IMR-90 (cell line): ENCODE results near the gene FSTL1. TPM values are rescaled to one million over a fixed set of nuclear protein-coding genes. Genes with fewer than 3 reads are reported as not detected.
A peak's percentile ranks its signal among the peaks of the same experiment; 100 is the strongest.

ENCODE experiments used
- ATAC-seq: fragments of 200-7000 bp; cut with Tn5 transposase; 2 replicates; pipeline ENCODE4 v1.9.1; 2020; ENCODE audit warnings: low read depth, mild to moderate bottlenecking, moderate library complexity
- BruUV-seq: library from RNA; stranded (reverse); fragments of 400-500 nt; replicated peaks from 2 replicates; lab custom pipeline; 2021; lab: Mats Ljungman, UMichigan
- CTCF ChIA-PET: fragments of 300-600 bp; formaldehyde crosslinking; extraction: SDS; loops from one replicate; lab custom pipeline; 2021; ENCODE audit warnings: antibody characterized with exemption; lab: Yijun Ruan, JAX
- POLR2A ChIA-PET: fragments of 300-600 bp; sonication (Branson Sonifier 250); formaldehyde crosslinking; loops from one replicate; lab custom pipeline; 2022; ENCODE audit warnings: antibody characterized with exemption; ENCODE audit not compliant: unreplicated experiment; lab: Charles Lee
- DNase-seq: peaks from one replicate; pipeline ENCODE4 v3.0.0; 2013
- H2AFZ ChIP-seq: replicated peaks from 2 replicates; pipeline ENCODE3; 2013; ENCODE audit warnings: low read length, mild to moderate bottlenecking; ENCODE audit not compliant: poor library complexity
- H2AK5ac ChIP-seq: 2 replicates; pipeline ENCODE4 v1.6.1; 2013; ENCODE audit warnings: low read depth, low read length, inconsistent platforms
- H2AK9ac ChIP-seq: replicated peaks from 2 replicates; pipeline ENCODE3; 2013; ENCODE audit warnings: mild to moderate bottlenecking, low read depth, low read length, moderate library complexity; ENCODE audit not compliant: poor library complexity
- H2BK120ac ChIP-seq: 2 replicates; pipeline ENCODE4 v1.6.1; 2013; ENCODE audit warnings: low read depth, low read length, inconsistent platforms
- H2BK15ac ChIP-seq: 3 replicates; pipeline ENCODE4 v1.6.1; 2013; ENCODE audit warnings: low read depth, low read length, inconsistent platforms
- H2BK20ac ChIP-seq: 2 replicates; pipeline ENCODE4 v1.6.1; 2013; ENCODE audit warnings: low read depth, mild to moderate bottlenecking, inconsistent platforms, low read length, moderate library complexity
- H2BK5ac ChIP-seq: 2 replicates; pipeline ENCODE4 v1.6.1; 2013; ENCODE audit warnings: mild to moderate bottlenecking, low read depth, low read length, inconsistent platforms; ENCODE audit not compliant: poor library complexity, severe bottlenecking
- H3K14ac ChIP-seq: replicated peaks from 2 replicates; pipeline ENCODE4 v1.6.1; 2013; ENCODE audit warnings: low read depth, low read length, inconsistent platforms
- H3K18ac ChIP-seq: 2 replicates; pipeline ENCODE4 v1.6.1; 2013; ENCODE audit warnings: low read depth, low read length, control low read depth
- H3K23ac ChIP-seq: 2 replicates; pipeline ENCODE4 v1.6.1; 2013; ENCODE audit warnings: low read depth, low read length, inconsistent platforms
- H3K27ac ChIP-seq: 2 replicates; pipeline ENCODE4 v1.5.1; 2013; ENCODE audit warnings: mild to moderate bottlenecking, control low read depth, low read length; ENCODE audit not compliant: insufficient read depth
- H3K27me3 ChIP-seq: 2 replicates; pipeline ENCODE4 v1.6.1; 2013; ENCODE audit warnings: low read length; ENCODE audit not compliant: control insufficient read depth, insufficient read depth
- H3K36me3 ChIP-seq: 2 replicates; pipeline ENCODE4 v1.6.1; 2013; ENCODE audit warnings: low read length, mixed read lengths; ENCODE audit not compliant: control insufficient read depth, insufficient read depth
- H3K4ac ChIP-seq: 2 replicates; pipeline ENCODE4 v1.6.1; 2013; ENCODE audit warnings: low read depth, low read length, inconsistent platforms
- H3K4me1 ChIP-seq: 2 replicates; pipeline ENCODE4 v1.6.1; 2013; ENCODE audit warnings: low read length, mixed read lengths; ENCODE audit not compliant: control insufficient read depth, insufficient read depth
- H3K4me2 ChIP-seq: 2 replicates; pipeline ENCODE4 v1.6.1; 2013; ENCODE audit warnings: low read depth, mild to moderate bottlenecking, control low read depth, low read length, moderate library complexity
- H3K4me3 ChIP-seq: 2 replicates; pipeline ENCODE4 v1.5.1; 2013; ENCODE audit warnings: low read depth, mild to moderate bottlenecking, control low read depth, low read length, moderate library complexity; ENCODE audit not compliant: insufficient read depth
- H3K56ac ChIP-seq: 2 replicates; pipeline ENCODE4 v1.6.1; 2013; ENCODE audit warnings: low read length, inconsistent platforms; ENCODE audit not compliant: insufficient read depth; ENCODE audit errors: extremely low read depth
- H3K79me1 ChIP-seq, 2 experiments: 2 replicates each; pipeline ENCODE4 v1.6.1; 2013; ENCODE audit warnings: low read length in 2 of 2, inconsistent platforms in 1 of 2, low read depth in 1 of 2
- H3K9ac ChIP-seq: 2 replicates; pipeline ENCODE4 v1.6.1; 2013; ENCODE audit warnings: low read depth, low read length, control low read depth
- H3K9me1 ChIP-seq: 2 replicates; pipeline ENCODE4 v1.6.1; 2013; ENCODE audit warnings: low read length, inconsistent platforms; ENCODE audit not compliant: insufficient read depth
- H3K9me3 ChIP-seq: 2 replicates; pipeline ENCODE4 v1.6.1; 2013; ENCODE audit warnings: low read length; ENCODE audit not compliant: control insufficient read depth, insufficient read depth
- H4K20me1 ChIP-seq: 2 replicates; pipeline ENCODE4 v1.6.1; 2013; ENCODE audit warnings: low read length, inconsistent platforms; ENCODE audit not compliant: insufficient read depth
- H4K5ac ChIP-seq: 2 replicates; pipeline ENCODE4 v1.6.1; 2013; ENCODE audit warnings: mild to moderate bottlenecking, low read depth, low read length, control low read depth
- H4K8ac ChIP-seq, 2 experiments: 2 replicates each; pipeline ENCODE4 v1.6.1; 2013; ENCODE audit warnings: low read depth in 2 of 2, low read length in 2 of 2, control low read depth in 1 of 2, inconsistent platforms in 1 of 2
- H4K91ac ChIP-seq: 2 replicates; pipeline ENCODE4 v1.6.1; 2013; ENCODE audit warnings: low read depth, low read length, inconsistent platforms; ENCODE audit not compliant: insufficient read depth
- CEBPB ChIP-seq: IDR thresholded peaks from 2 replicates; pipeline ENCODE4 v1.6.1; 2012; ENCODE audit warnings: low read depth, low read length, improper control_type of control experiment
- MXI1 ChIP-seq: IDR thresholded peaks from 2 replicates; pipeline ENCODE4 v1.6.1; 2012; ENCODE audit warnings: low read depth, mild to moderate bottlenecking, low read length, moderate library complexity, borderline replicate concordance
- WGBS, 2 experiments: methylation state at CpG; one replicate each; pipeline versions ENCODE4 v1.1.5 to v1.1.7; 2013; ENCODE audit warnings: missing lambda C conversion rate in 2 of 2; ENCODE audit not compliant: insufficient read length in 1 of 2; ENCODE audit errors: extremely low coverage in 2 of 2; 5-methylcytosine and 5-hydroxymethylcytosine counted together
- dilution Hi-C: fragments of 300-500 bp; cut with HindIII; formaldehyde crosslinking; loops from one replicate; pipeline ENCODE4 v1.14.3; 2018; ENCODE audit warnings: low sequenced_read_pairs; ENCODE audit not compliant: unreplicated experiment
- in situ Hi-C: fragments of 300-500 bp; cut with MboI; formaldehyde crosslinking; loops from 3 replicates; pipeline ENCODE4 v1.14.3; 2019; ENCODE audit warnings: low sequenced_read_pairs, inconsistent platforms, mixed read lengths
- intact Hi-C: fragments of 100-400 bp; cut with micrococcal nuclease; formaldehyde crosslinking; loops from 2 replicates; pipeline ENCODE4 v1.10.0; 2022
- polyA plus RNA-seq, 3 experiments: library from polyadenylated mRNA; depleted of rRNA; stranded (reverse); fragments of >200 nt; gene quantifications; 2 replicates each; pipeline ENCODE4 v1.2.3, GENCODE V29; 2012; ENCODE audit warnings: low replicate concordance in 1 of 3
- total RNA-seq: library from RNA; depleted of rRNA; stranded (reverse); fragments of >200 nt; gene quantifications from 2 replicates; pipeline ENCODE4 v1.2.3, GENCODE V29; 2012

Gene FSTL1
- total and polyA plus RNA-seq, 2 of the 4 experiments (the other 2 are of a cell fraction): 864 to 1,642 TPM

GRCh38 chr3:120473896-120474675, 23.3 kb upstream of the FSTL1 start:
- Histone ChIP-seq H2BK5ac (peak overlapping the region; percentile 59), H3K14ac (peak overlapping the region; percentile 73), H3K36me3 (no peaks in the 10 kb centered on the region), H3K18ac (peak overlapping the region; percentile 79; the same call in 1 of the 2 replicates), H3K4ac (peak overlapping the region; percentile 62), H3K9me1 (peaks cover 9% of the 10 kb centered on the region), H3K9ac (no peak overlapping the region), H3K9me3 (peaks cover 5% of the 10 kb centered on the region), H3K4me1 (peaks cover 24% of the 10 kb centered on the region), H4K8ac (peak overlapping the region in 1 of 2 experiments; percentile 36; a peak in 1 of 4 replicates), H2AK9ac (no peak overlapping the region), H3K23ac (peak overlapping the region; percentile 23; the same call in 1 of the 2 replicates), H2AK5ac (peak overlapping the region; percentile 12; the same call in 1 of the 2 replicates), H4K20me1 (no peaks in the 10 kb centered on the region), H3K4me3 (no peak overlapping the region), H3K27me3 (no peaks in the 10 kb centered on the region), H3K4me2 (no peak overlapping the region; the same call in 1 of the 2 replicates), H3K79me1 (peaks cover 0 to 10% of the 10 kb centered on the region in 2 experiments; a peak in 2 of 4 replicates), H2AFZ (peak overlapping the region; percentile 5), H3K27ac (no peak overlapping the region), H2BK20ac (peak overlapping the region; percentile 96), H2BK120ac (peak overlapping the region; percentile 93), H3K56ac (no peak overlapping the region), H4K91ac (peak overlapping the region; percentile 68; the same call in 1 of the 2 replicates), H2BK15ac (peak overlapping the region; percentile 57), H4K5ac (peak overlapping the region; percentile 71; the same call in 1 of the 2 replicates)
- WGBS, 2 experiments: no CpG with 5 or more reads among the region's 3 CpGs
- intact Hi-C loops: no loop called here
- dilution Hi-C loops: no loop called here
- no peak for DNase-seq
- in situ Hi-C loops: no loop called here
- ATAC-seq: no peak
- no peak for TF ChIP-seq MXI1
- no peak for TF ChIP-seq CEBPB
- POLR2A ChIA-PET: no interaction called here
- BruUV-seq: no TSS peak
- CTCF ChIA-PET: no interaction called here
